Endothelial cell of umbilical vein (primary cell): ENCODE measurements around the gene CDCP2. TPM values are rescaled to one million over a fixed set of nuclear protein-coding genes. Genes with fewer than 3 reads are reported as not detected.

ENCODE experiments used
- BruUV-seq: library from RNA; stranded (reverse); fragments of 400-500 nt; replicated peaks from 2 replicates; lab custom pipeline; 2021; lab: Mats Ljungman, UMichigan
- CTCF ChIA-PET: fragments of 300-600, 350-600 bp; sonication (Branson Sonifier 250); formaldehyde crosslinking; loops from one replicate; lab custom pipeline; 2021; ENCODE audit warnings: antibody characterized with exemption, inconsistent platforms; lab: Charles Lee
- POLR2A ChIA-PET: fragments of 300-600, 350-600 bp; sonication (Branson Sonifier 250); formaldehyde crosslinking; loops from one replicate; lab custom pipeline; 2021; ENCODE audit warnings: antibody characterized with exemption, inconsistent platforms; lab: Charles Lee
- DNase-seq: peaks from one replicate; pipeline ENCODE4 v3.0.0-alpha.2; 2011; ENCODE audit warnings: low read depth, low spot score
- FAIRE-seq: peaks from 2 replicates; lab custom pipeline; 2011; peaks lifted over from hg19 to GRCh38; lab: Jason Lieb, UNC
- H2AFZ ChIP-seq: 2 replicates; pipeline ENCODE4 v1.6.0; 2012; ENCODE audit warnings: low read depth, low read length, control low read depth, inconsistent platforms
- H3K27ac ChIP-seq: 2 replicates; pipeline ENCODE4 v1.5.1; 2011; ENCODE audit warnings: low read depth, mild to moderate bottlenecking, control low read depth, low read length, moderate library complexity; ENCODE audit not compliant: insufficient read depth
- H3K27me3 ChIP-seq, 2 experiments: 2 replicates each; pipeline versions ENCODE4 v1.6.0 to v1.6.1; 2011; ENCODE audit warnings: low read length in 2 of 2, mixed read lengths in 1 of 2; ENCODE audit not compliant: control insufficient read depth in 2 of 2, insufficient read depth in 2 of 2
- H3K36me3 ChIP-seq, 2 experiments: 2 replicates in 1 of 2; 3 replicates in 1 of 2; pipeline ENCODE4 v1.5.1; 2011; ENCODE audit warnings: low read length in 2 of 2, mild to moderate bottlenecking in 1 of 2, moderate library complexity in 1 of 2; ENCODE audit not compliant: control insufficient read depth in 2 of 2, insufficient read depth in 2 of 2; ENCODE audit errors: extremely low read depth in 1 of 2
- H3K4me1 ChIP-seq: 3 replicates; pipeline ENCODE4 v1.5.1; 2011; ENCODE audit warnings: mild to moderate bottlenecking, low read length; ENCODE audit not compliant: control insufficient read depth, insufficient read depth; ENCODE audit errors: extremely low read depth
- H3K4me2 ChIP-seq: 2 replicates; pipeline ENCODE4 v1.6.1; 2011; ENCODE audit warnings: low read length, control low read depth, mixed read lengths; ENCODE audit not compliant: insufficient read depth
- H3K4me3 ChIP-seq, 3 experiments: fragments of 200-600 bp in 1 of 3; sonication (generic), shearing (Covaris generic) in 1 of 3; replicated peaks in 1 of 3; 2 replicates each; pipeline ENCODE4 v1.5.1; 2011 to 2016; ENCODE audit warnings: control low read depth in 3 of 3, low read length in 3 of 3, mild to moderate bottlenecking in 2 of 3, inconsistent platforms in 1 of 3, low read depth in 1 of 3, moderate library complexity in 1 of 3; ENCODE audit not compliant: insufficient read depth in 1 of 3
- H3K79me2 ChIP-seq: 2 replicates; pipeline ENCODE4 v1.6.0; 2012; ENCODE audit warnings: low read length, inconsistent platforms; ENCODE audit not compliant: control insufficient read depth, insufficient read depth
- H3K9ac ChIP-seq: replicated peaks from 2 replicates; pipeline ENCODE3; 2011; ENCODE audit warnings: low read length, control low read depth; ENCODE audit not compliant: insufficient read depth; ENCODE audit errors: extremely low read depth
- H3K9me1 ChIP-seq: replicated peaks from 3 replicates; pipeline ENCODE4 v1.6.0; 2011; ENCODE audit warnings: mild to moderate bottlenecking, low read length; ENCODE audit not compliant: control insufficient read depth, insufficient read depth; ENCODE audit errors: extremely low read depth
- H3K9me3 ChIP-seq: replicated peaks from 2 replicates; pipeline ENCODE4 v1.5.1; 2012; ENCODE audit warnings: low read length, inconsistent platforms; ENCODE audit not compliant: control insufficient read depth, insufficient read depth
- H4K20me1 ChIP-seq: replicated peaks from 2 replicates; pipeline ENCODE3; 2011; ENCODE audit warnings: mild to moderate bottlenecking, low read length; ENCODE audit not compliant: control insufficient read depth, insufficient read depth; ENCODE audit errors: extremely low read depth
- CTCF ChIP-seq, 2 donors: IDR thresholded peaks; 1 replicate in 1 of 2; 2 replicates in 1 of 2; pipeline ENCODE4 v1.5.1; 2011; ENCODE audit warnings: low read length in 2 of 2, mild to moderate bottlenecking in 2 of 2, moderate library complexity in 2 of 2, control low read depth in 1 of 2, inconsistent platforms in 1 of 2, low read depth in 1 of 2; ENCODE audit not compliant: insufficient read depth in 1 of 2; ENCODE audit errors: extremely low read depth in 1 of 2
- EZH2 ChIP-seq: IDR thresholded peaks from 2 replicates; pipeline ENCODE4 v1.6.1; 2012; ENCODE audit warnings: borderline replicate concordance, low read depth, mild to moderate bottlenecking, moderate library complexity, low read length, inconsistent platforms; ENCODE audit not compliant: severe bottlenecking
- FOS ChIP-seq: IDR thresholded peaks from 2 replicates; pipeline ENCODE4 v1.6.1; 2011; ENCODE audit warnings: mild to moderate bottlenecking, low read length, moderate library complexity, borderline replicate concordance; ENCODE audit not compliant: insufficient read depth
- GATA2 ChIP-seq: IDR thresholded peaks from 2 replicates; pipeline ENCODE4 v1.7.0; 2011; ENCODE audit warnings: low read depth, mild to moderate bottlenecking, moderate library complexity, mixed read lengths, low read length; ENCODE audit not compliant: insufficient read length, insufficient read depth
- JUN ChIP-seq: IDR thresholded peaks from 2 replicates; pipeline ENCODE4 v1.6.1; 2011; ENCODE audit warnings: borderline replicate concordance, low read depth; ENCODE audit not compliant: insufficient read length, insufficient read depth
- MAX ChIP-seq: IDR thresholded peaks from 2 replicates; pipeline ENCODE4 v1.6.1; 2011; ENCODE audit not compliant: insufficient read depth, insufficient read length
- MYC ChIP-seq: IDR thresholded peaks from one replicate; pipeline ENCODE4 v1.6.1; 2011; ENCODE audit warnings: mild to moderate bottlenecking, low read depth, low read length
- POLR2A ChIP-seq: IDR thresholded peaks from 2 replicates; pipeline ENCODE4 v1.6.1; 2012; ENCODE audit warnings: low read depth, mild to moderate bottlenecking, control low read depth, low read length
- POLR2AphosphoS5 ChIP-seq: IDR thresholded peaks from 2 replicates; pipeline ENCODE4 v1.6.1; 2012; ENCODE audit warnings: low read depth, mild to moderate bottlenecking, control low read depth, low read length, moderate library complexity; ENCODE audit not compliant: insufficient read depth
- dilution Hi-C: fragments of 300-500 bp; cut with MboI; formaldehyde crosslinking; loops from one replicate; pipeline ENCODE4 v1.15.0; 2019; ENCODE audit warnings: low sequenced_read_pairs; ENCODE audit not compliant: extremely low pct_ligation_motif_present
- intact Hi-C: fragments of 100-400 bp; cut with micrococcal nuclease; formaldehyde crosslinking; loops from one replicate; pipeline ENCODE4 v1.10.0; 2022
- polyA plus RNA-seq, 4 experiments: library from polyadenylated mRNA; depleted of rRNA in 3 of 4; stranded (reverse) in 3 of 4; unstranded in 1 of 4; fragments of >200 nt; gene quantifications; 2 replicates each; pipeline versions ENCODE4 v1.2.1 to v1.2.3, GENCODE V29; 2011 to 2012; ENCODE audit warnings: missing spikeins in 1 of 4
- total RNA-seq: library from RNA; stranded (reverse); gene quantifications from 2 replicates; pipeline ENCODE4 v1.2.3, GENCODE V29; 2021

Gene CDCP2
- total and polyA plus RNA-seq, 2 donors (not counting 3 experiments of a cell fraction or from before 2014, with no cell fraction given): 0.10 TPM; not detected in 1

- POLR2A ChIA-PET: no interaction called here
- no peak for TF ChIP-seq GATA2
- TF ChIP-seq EZH2: no peak
- no peak for TF ChIP-seq POLR2AphosphoS5
- no peak for TF ChIP-seq CTCF (IDR thresholded peaks at IDR 0.05; ENCODE audit: extremely low read depth in 1 of 2, insufficient read depth in 1 of 2, low read depth in 1 of 2, low read length in 2 of 2)
- no peak for TF ChIP-seq POLR2A
- no peak for TF ChIP-seq MYC
- no peak for TF ChIP-seq FOS
- no peak for TF ChIP-seq MAX
- no peak for TF ChIP-seq JUN
- CTCF ChIA-PET: interaction anchor here (3.1 kb wide), 1 partner anchor 8 kb away, joined by 18 read pairs; no protein-coding TSS in a partner anchor
- no peak for DNase-seq
- H3K9me1 ChIP-seq: no peaks in the 10 kb centered on the region
- no peak for FAIRE-seq
- no peak overlapping the region for H3K27ac ChIP-seq
- H3K9ac ChIP-seq: no peak overlapping the region
- no peak overlapping the region for H3K4me2 ChIP-seq
- no peak overlapping the region for H2AFZ ChIP-seq
- peaks cover 0 to 5% of the 10 kb centered on the region in 2 experiments for H3K27me3 ChIP-seq
- H4K20me1 ChIP-seq: no peaks in the 10 kb centered on the region
- H3K9me3 ChIP-seq: no peaks in the 10 kb centered on the region
- dilution Hi-C loops (no loop called here), intact Hi-C loops (no loop called here)
- no peaks in the 10 kb centered on the region for H3K36me3 ChIP-seq
- no peak overlapping the region for H3K4me3 ChIP-seq
- H3K4me1 ChIP-seq: no peaks in the 10 kb centered on the region
- no peaks in the 10 kb centered on the region for H3K79me2 ChIP-seq
- no TSS peak for BruUV-seq
Observed at GRCh38 chr1:54129858-54130257, 22.9 kb downstream of the CDCP2 start.
